ENCODE measurements around the gene CHD2.

The CHD2 gene

DNA sequence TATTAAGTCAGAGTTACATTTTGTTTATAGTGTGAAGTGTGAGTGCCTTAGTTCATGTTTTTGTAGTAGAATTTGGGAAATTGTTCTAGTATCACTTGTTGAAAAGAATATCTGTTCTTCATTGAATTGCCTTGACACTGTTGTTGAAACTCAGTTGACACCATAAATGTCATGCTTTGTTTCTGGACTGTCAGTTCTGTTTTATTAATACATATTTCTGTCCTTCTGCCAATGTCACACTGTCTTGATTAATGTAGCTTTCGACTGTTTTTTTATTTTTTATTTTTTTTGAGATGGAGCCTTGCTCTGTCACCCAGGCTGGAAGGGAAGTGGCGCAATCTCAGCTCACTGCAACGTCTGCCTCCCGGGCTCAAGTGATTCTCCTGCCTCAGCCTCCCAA lies 59.1 kb downstream of the CHD2 start:
- no peak for DNase-seq (ENCODE audit: low read depth in 2 of 2)

DNA sequence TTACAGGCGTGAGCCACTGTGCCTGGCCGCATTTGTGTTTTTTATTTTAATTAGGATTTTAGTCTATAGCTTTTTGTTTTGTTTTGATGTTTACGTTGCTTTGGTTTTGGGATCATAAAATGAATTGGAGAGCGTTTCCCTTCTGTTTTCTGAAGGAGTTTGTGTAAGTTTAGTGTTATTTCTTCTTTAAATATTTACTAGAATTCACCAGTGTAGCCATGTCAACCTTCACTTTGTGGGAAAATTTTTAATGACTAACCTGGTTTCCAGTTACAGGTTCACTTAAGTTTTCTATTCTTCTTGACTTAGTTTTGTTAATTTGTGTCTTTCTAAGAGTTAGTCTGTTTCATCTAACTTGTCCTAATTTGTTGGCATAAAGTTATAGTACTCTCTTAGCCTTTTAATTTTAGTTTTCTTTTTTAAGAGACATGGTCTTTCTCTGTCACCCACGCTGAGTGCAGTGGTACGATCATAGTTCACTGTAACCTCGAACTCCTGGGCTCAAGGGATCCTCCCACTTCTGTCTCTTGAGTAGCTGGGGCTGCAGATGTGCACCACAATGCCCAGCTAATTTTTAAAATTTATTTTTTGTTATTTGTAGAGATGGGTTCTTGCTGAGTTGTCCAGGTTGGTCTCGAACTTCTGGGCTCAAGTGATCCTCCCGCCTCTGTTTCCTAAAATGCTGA lies 61.0 kb downstream of the CHD2 start:
- DNase-seq (ENCODE audit: low read depth in 2 of 2), result no peak

DNA sequence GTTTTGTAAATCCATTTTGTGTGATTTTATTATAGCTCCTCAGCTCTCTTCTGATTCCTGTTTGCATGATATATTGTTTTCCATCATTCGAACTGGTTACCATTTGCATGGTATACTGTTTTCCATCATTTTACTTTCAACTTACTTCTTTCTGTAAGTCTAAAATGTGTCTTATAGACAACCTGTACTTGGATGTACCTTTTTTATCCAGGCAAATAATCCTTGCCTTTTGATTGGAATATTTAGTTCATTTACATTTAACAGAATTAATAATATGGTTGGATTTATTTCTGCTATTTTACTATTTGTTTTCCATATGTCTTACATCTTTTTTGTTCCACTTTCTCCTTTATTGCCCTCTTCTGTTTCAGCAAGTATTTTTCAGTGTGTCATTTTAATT lies 62.8 kb downstream of the CHD2 start:
- DNase-seq (ENCODE audit: low read depth in 2 of 2), result no peak

DNA sequence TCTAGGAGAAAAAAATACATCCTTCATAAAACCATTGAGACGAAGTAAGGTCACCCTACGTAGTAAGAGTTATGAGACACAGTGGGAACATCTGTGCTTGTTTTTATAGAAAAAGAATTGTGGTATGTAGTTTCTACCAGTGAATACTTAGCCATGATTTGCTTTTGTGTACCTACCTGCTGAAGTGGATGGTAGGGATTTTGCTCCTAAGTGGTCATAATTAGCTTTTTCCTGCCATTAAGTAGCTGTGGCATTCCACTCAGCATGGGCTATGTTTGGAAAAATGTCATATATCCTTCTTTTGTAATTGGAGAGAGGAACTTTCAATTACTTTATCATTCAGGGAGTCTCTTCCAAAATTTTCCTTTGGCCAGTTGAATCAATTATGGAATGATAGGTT lies 63.7 kb downstream of the CHD2 start:
- DNase-seq (ENCODE audit: low read depth in 2 of 2), result no peak

DNA sequence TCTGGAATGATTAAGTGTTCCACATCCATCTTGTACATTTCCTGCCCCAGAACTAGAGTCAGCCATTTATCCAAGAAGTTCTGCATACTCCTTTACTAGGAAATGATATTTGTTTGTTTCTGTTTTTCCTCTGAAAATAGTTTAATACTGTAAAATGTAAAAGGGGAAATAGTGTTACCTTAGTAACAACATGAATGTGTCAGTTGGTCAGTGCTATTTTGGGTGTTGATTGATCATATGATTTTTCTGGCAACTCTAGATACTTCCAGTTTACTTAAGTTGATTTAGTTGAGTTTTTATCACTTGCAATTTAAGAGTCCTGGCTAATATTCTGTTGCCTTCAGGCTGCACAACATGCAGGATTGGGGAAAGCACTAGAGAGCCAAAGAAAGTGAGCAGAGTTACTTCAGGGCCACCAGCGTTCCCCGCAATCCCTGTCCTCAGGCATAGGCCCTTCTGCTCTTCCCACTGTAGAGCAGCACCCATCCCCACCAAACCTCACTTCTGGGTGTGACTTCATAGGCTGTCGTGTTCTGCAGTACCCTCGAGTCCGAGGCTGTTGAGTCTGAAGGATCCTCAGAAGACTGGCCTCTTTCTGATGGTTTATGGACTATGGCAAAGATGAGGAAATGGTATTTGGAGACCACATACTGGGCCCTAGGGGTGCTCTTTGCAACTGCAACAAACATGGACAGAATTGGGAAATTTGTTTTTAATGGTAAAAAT lies 69.0 kb downstream of the CHD2 start:
- no peak for DNase-seq (ENCODE audit: low read depth in 2 of 2)

DNA sequence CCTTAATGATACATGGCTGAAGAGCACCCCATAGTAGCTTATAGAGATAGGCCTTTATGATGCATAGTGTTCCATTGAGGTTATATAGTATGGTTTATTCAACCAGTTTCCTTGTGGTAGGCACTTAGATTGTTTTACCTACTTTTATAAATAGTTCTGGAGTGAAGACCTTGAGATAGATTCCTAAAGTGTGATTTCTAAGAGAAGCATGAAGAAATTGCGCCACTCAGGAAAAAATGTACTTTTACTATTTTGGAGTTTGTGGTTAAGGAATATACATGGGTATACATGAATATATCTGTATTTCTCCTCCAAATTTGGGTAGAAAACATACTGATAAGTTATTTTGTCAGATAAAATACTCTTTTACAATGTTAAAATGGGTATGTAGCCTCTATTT lies 70.5 kb downstream of the CHD2 start:
- DNase-seq (ENCODE audit: low read depth in 2 of 2), result peak; percentile 11 to 12

DNA sequence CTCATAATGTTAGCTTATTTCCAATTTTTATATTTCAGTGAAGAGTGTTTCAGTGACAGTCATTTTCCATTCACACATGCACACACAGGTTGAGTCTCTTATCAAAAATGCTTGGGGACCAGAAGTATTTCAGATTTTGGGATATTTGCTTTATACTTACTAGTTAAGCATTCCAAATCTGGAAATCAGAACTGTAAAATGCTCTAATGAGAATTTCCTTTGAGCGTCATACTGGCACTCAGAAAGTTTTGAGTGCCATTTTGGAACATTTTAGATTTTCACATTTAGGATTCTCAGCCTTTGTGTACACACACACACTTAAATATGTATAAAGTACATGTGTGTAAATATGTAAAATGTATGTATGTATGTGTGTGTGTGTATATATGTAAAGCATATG lies 71.0 kb downstream of the CHD2 start:
- no peak for DNase-seq (ENCODE audit: low read depth in 2 of 2)

DNA sequence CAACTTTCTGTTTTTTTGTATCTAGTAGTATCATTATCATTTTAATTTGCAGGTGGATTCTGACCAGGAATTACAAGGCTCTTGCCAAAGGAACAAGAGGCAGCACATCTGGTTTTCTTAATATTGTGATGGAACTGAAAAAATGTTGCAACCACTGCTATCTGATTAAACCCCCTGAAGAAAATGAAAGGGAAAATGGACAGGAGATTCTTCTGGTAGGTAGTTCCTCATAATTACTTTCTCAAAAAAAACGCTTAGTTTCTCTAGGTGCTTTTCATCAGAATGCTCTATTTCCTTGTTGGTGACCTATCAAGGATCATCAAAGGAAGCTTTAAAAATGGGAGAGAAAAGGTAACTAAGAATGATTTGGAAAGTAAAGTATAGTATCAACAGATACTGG lies 71.6 kb downstream of the CHD2 start:
- DNase-seq (ENCODE audit: low read depth in 2 of 2), result no peak

DNA sequence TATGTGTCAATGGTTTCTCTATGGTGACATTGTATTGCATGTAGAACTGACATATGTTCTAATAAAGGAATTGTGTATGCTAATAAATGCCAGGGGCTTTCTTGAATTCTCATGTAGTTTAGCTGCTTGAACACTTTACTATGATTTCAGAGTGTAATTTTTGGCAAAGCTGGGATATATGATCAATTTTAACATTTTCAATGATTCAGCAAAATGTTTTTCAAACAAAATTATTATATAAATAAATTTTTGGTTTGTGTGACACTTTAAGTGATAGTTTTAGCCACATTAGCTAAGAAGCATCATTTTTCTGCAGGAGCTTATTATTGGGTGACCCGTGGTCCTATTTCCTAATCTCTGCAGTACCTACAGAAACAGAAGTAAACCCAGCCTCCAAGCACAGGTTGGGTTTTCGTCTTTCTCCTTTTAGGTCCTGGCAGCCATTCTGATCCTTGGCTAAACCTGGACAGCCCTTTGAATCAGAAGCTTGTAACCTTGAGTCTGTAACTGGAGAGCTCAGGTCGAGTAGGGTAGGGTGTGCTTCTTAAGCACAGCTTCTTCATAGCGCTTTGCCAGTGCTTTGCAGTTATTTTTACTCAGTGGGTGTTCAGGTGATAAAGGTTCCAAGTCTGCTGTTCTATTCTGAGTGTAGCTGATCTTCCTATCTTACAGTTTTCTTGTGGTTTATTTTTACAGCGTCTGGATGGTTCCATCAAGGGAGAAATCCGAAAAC lies 74.2 kb downstream of the CHD2 start:
- no peak for DNase-seq (ENCODE audit: low read depth in 2 of 2)

DNA sequence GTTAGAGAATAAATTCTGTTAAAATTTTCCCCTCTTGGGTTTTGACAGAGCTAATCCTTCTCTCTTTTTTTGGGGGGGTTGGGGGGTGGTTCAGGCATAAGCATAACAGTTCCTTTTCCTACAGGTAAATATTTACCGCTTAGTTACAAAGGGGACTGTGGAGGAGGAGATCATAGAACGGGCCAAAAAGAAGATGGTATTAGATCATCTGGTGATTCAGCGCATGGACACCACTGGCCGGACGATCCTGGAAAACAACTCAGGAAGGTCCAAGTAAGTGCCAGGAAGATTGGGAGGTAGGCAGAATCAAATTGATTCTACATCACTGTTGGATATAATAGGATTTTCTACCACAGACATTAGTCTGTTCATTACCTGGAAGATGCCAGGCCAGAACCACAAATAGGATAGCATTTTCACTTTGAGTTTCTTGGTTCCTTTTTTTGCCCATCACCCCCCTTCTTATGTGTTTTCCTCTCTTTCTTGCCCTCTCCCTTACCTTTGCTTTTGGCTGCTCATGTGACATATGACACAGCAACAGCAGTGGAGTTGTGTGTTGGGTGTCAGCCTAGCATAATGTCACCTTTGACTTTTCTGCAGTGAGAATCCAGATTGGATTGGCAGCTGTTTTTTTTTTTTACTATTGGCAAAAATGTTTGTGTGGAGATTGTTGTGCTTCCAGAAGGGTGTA lies 79.0 kb downstream of the CHD2 start:
- no peak for DNase-seq (ENCODE audit: low read depth in 2 of 2)

DNA sequence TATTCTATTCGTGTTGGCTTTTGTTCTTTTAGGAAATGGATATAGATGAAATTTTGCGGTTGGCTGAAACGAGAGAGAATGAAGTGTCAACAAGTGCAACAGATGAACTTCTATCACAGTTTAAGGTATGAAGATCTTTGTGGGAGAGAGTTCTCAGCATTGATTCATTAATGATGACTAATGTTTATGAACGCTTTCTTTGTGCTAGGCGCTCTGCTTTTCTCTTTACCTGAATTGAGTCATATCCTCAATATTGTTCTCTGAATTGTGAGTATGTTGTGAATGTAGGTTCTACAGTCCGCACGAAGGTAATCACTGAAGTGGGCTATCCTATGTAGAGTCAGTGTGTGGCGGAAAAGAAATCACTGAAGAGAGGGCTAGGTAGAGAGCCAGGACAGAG lies 81.2 kb downstream of the CHD2 start:
- no peak for DNase-seq (ENCODE audit: low read depth in 2 of 2)

DNA sequence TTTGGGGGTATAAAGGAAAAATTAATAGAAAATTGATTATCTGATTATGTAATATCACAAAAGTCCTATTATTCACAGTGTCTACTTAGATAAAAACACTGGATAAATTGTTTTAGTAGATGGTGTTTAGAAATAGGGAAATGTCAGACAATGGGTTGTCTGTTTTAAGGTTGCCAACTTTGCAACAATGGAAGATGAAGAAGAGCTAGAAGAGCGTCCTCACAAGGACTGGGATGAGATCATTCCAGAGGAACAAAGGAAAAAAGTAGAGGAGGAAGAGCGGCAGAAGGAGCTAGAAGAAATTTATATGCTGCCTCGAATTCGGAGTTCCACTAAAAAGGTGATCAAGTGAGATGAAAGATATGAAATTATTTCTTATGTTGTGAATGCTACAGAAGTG lies 84.0 kb downstream of the CHD2 start:
- no peak for DNase-seq (ENCODE audit: low read depth in 2 of 2)

DNA sequence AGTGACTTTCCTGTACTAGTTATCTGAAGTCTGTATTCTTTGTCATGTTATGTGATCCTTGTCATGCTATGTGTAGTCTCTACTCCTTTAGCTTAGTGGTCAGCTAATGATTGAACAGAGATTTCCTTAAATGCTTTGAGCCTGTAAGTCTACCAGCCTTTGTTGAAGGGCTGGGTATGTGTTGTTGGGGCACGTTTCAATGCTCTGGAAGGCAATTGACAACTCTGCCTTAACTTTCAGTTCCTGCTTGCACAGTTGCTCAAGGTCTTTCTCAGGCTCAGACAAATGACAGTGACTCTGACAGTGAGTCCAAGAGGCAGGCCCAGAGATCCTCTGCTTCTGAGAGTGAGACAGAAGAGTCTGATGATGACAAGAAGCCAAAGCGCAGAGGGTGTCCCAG lies 89.3 kb downstream of the CHD2 start:
- no peak for DNase-seq (ENCODE audit: low read depth in 2 of 2)

DNA sequence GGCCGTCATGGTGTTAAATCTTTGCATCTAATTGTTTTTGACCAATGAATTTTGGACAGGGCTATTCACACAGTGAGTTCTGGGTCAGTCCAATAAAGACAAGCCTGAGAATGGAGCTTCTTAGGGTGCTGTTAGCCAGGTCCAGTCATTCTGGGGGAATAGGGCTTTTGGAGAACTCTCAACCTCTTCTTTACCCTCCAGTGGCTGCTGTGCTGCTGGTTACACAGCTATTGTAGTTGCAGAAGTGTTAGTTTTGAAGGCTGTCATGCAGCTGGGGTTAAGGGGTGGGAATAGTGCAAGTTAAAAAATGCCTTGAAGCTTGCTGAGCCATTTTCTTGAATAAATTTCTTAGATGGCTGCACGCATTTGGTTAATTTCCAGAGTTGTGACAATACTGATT lies 89.9 kb downstream of the CHD2 start:
- DNase-seq (ENCODE audit: low read depth in 2 of 2), result no peak

DNA sequence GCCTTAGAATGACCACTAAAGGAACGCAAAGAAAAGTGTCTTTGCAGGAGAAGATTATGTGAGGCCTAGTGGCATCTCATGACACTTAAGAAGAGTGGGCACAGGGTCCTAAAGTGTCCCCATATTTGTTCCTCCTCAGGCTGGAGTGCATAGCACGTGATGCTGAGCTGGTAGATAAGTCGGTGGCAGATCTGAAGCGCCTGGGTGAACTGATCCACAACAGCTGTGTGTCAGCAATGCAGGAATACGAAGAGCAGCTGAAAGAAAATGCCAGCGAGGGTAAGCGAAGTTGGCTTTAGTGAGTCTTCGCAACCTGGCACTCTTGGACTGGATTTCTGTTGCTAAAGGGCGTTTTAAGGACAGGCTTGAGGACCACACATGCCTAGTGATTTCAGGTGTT lies 92.6 kb downstream of the CHD2 start:
- DNase-seq (ENCODE audit: low read depth in 2 of 2), result no peak

DNA sequence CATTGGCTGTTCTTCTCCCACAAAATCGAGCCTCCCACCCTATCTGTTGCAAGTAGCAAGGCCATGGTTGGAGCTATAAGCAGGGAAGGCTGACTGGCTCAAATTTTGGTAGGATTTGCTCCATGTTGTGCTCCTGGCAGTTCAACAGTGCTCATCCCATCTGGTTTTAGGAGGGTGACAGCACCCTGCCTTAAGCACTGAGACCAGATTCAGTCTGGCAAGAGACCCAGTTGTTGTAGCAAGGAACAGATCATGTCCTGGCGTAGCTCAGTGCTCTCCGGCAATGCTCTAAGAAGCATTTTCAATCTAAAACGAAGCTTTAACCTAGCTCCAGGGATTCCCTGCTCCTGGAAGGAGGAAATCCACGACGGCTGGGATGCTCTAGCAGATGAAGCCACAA lies 97.7 kb downstream of the CHD2 start:
- no peak for DNase-seq (ENCODE audit: low read depth in 2 of 2)

DNA sequence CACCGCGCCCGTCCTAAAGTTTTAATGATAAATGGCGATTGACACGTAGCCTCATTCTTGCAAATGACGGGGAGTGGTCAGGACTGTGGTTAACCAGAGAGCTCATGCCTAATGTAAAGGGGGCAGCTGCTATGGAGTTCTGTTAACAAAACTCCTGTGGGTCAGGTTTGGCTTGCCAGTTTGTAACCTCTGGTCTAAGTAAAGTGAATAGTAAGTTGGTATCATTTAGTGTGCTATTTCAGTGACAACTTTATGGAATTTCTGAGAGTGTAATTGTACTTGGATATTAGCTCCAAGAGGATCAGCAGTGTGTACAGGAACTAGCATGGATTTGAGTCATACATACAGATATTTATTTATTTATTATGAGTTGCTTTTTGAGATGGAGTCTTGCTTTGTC lies 101.0 kb downstream of the CHD2 start:
- no peak for DNase-seq (ENCODE audit: low read depth in 2 of 2)

DNA sequence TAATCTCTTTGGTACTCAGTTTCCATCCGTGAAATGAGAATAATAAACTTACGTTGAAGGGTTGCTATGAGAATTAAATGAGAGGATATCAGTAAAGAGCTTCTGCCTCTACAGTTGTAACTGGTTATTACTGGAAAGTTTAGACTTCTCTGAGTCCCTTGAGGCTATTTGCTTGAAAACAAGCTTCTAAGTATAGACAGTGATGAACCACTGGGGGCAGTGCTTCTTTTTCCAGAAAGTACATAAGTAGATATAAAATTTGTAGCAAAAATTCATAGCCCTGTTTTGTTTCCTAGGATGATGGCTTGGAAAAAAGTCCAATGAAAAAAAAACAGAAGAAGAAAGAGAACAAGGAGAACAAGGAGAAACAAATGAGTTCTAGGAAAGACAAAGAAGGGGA lies 101.8 kb downstream of the CHD2 start:
- no peak for DNase-seq (ENCODE audit: low read depth in 2 of 2)

DNA sequence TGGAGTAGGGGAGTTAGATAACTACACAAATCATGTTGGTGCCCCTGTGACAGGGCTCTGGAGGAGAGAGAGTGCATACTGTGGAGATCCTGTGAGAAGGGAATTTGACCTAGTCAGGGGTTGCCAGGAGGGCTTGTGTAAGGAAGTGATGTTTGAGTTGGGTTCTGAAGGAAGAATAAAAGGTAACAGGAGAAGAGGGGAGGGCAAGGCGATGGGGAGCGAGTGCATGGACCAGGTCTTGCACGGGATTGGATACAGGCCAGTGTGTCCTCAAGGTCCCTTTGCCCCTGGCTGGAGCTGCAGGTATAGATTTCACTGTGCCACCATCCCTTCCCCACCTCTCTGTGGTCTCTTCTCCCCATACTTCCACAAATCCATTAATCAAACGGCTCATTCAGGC lies 105.0 kb downstream of the CHD2 start:
- no peak for DNase-seq (ENCODE audit: low read depth in 2 of 2)

DNA sequence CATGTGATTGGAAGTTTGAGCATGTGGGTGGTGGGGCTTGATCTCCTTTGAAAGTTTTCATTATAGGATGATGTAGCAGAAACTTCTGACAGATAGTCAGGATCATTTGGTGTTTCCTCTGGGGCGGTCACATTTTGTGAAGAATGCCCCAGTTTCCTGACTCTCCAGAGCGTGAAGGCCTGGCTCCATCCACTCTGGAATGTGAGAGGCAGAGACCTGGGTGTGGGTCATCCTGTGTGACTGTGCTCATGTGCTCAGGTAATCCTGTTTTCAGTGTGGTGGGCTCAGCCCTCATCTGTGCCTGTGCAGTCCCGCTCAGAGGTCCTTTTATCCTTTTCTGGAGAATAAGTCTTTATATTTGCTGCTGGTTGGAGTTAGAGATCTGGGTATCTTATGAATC lies 107.9 kb downstream of the CHD2 start:
- no peak for DNase-seq (ENCODE audit: low read depth in 2 of 2)

DNA sequence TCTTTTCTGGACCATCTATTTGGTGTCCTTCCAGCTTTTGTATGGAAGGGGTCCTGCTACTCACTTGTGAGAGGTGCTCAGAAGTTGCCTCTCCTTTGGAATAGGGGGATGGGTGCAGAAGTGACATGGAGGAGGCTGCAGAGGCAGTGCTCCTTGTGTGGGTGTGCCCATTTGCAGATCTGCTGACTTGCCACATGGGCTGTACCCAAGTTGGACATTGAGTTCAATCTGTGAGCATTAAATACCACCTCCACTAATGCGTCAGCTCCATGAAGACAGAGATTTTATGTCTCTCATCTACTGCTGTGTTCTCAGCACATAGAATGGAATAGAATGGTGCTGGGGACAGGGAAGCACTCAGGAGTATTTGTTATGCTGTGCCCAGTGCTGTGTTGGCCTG lies 112.7 kb downstream of the CHD2 start:
- no peak for DNase-seq (ENCODE audit: low read depth in 2 of 2)

DNA sequence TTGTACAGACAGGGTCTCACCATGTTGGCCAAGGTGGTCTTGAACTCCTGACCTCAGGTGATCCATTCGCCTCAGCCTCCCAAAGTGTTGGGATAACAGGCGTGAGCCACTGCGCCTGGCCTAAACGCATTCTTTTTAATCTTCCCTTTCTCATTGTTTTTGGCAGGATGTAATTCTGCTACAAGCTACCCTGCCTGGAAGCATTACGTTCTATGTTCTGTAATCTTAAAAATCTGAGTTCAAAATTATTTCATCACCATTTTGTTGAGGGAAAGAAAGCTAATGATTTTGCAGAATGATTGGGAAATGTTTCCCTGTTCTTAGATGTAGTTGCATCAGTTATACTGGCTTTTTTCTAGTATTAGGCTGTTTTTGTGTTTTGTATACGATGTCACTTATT lies 117.4 kb downstream of the CHD2 start:
- DNase-seq (ENCODE audit: low read depth in 2 of 2), result no peak

DNA sequence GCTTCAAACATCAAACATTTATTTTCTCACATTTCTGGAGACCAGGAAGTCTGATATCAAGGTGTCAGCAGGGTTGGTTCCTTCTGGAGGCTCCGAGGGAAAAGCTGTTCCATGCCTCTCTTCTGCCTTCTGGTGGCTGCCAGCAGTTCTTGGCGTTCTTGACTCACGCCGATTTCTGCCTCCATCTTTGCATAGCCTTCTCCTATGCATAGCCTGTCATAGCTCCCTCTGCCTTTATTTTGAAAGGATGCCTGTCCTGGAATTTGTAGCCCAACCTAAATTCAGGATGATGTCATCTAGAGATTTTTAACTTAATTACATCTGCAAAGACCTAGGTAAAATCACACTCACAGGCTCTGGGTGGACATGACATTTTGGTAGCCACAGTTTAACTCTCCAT lies 118.5 kb downstream of the CHD2 start:
- DNase-seq (ENCODE audit: low read depth in 2 of 2), result no peak
